Posterior cingulate gyrus (tissue), 11 donors: Measurements from ENCODE around the gene ARHGDIG.
"Not testable (repeated sequence)": the region's sequence is repeated elsewhere in the genome, so short reads cannot be mapped to it uniquely, and the experiment has no call there.

Source experiments
- DNase-seq, 10 donors: peaks; one replicate each; pipeline versions ENCODE4 v3.0.0 to v3.0.0-alpha.2; 2020 to 2021; ENCODE audit warnings: mixed read lengths in 3 of 10
- intact Hi-C: fragments of 100-400 bp; cut with DNase I; formaldehyde crosslinking; loops from one replicate; pipeline ENCODE4 v1.15.1; 2023

ARHGDIG gene

DNA sequence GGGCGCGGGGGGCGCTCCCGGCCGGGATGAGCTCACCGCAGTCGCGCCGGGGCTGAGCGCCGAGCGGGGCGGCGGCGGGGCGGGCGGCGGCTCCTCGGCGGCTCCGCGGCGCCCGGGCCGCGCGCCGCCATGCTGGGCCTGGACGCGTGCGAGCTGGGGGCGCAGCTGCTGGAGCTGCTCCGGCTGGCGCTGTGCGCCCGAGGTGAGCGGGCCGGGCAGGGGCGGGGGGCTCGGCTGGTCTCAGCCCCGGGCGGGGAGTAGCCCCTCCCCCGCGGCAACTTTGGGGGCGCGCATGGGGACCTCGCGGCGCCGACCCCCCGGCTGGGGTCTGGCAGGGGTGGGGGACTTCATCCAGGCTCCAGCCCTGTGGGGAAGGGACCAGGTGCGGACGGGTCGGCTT lies at the start of gene ARHGDIG:
TSS of gene ARHGDIG (plus strand) at position 40 of the 400 bp plus-strand sequence. CDS start at position 130, 90 bp downstream.
- intact Hi-C loops, result no loop called here
- DNase-seq, result no peak

DNA sequence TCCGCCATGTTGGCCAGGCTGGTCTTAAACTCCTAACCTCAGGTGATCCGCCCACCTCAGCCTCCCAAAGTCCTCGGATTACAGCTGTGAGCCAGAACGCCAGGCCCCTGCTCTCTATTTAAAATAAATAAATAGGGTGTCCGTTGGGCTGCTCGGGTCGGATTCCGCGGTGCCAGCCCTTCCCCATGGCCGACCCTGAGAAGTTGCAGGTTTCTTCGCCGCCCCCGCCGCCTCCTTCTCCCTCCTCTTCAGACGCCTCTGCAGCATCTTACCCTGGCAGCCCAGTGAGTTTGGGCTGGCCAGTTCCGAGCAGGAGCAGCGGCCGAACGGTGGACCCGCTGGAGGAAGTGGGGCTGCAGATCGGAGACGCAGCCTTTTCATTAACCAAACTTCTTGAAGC lies 49.4 kb upstream of the ARHGDIG start:
- peak in 3 of 10 donors; percentile 49 to 74 (median 67) for DNase-seq
- intact Hi-C loops, result no loop called here

DNA sequence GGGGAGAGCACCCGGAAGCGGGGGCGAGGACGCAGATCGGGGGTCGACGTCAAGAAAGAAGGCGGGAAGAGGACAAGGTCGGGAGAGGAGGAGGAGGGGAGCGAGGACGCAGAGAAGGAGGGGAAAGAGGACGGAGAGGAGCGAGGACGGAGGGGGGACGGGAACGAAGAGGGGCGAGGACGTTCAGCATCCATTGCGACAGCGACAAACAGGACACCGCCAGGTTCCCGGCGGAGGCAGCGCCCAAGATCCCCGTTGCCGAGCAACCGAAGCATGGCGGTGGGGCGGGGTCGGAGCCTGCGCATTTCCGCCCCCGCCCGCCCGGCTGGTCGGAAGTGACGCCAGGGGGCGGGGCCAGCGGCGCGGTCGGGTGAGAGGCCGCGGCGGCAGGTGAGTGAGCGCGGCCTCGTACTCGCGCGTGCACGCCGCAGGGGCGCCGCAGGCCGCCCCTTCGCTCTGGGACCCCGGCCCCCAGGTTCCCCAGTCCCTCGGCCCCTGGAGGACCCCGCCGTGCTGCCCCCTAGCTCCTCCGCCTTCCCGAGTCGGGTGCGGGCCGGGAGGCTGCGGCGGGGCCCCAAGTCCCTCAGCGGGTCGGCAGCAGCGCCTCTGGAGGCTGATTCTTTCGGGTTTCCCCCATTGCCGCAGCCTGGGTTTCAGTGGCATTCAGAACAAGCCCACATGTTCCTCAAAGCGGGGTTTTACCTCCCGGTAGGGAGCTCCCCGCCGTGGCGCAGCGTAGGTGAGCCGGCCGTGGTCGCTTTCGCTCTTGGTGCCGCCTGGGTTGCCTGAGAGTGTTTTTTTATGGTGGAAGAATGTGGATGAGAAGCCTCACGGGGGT lies 45.7 kb upstream of the ARHGDIG start, which contains the start of gene FAM234A:
TSS of gene FAM234A (plus strand) at position 354 of the 838 bp plus-strand sequence. CDS start 19,593 bp downstream, outside the sequence.
- intact Hi-C loops, result no loop called here
- peak; percentile 83 to 99 (median 91) for DNase-seq

DNA sequence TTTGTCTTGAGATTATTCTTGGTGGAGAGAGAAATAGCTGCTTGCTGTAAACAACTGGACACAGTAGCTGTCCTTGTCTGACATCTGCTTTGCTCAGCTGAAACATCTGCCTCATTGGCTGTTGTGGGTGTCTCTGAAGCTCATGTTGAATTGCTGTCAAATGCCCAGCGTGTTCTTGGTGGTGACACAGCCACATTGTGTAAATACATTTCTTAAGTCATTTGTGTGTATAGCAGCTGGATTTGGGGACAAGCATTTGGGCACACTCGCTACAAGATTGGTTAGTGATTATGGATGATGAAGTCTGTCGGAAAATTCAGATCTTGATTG lies 40.5 kb upstream of the ARHGDIG start:
- peak in 4 of 10 donors; percentile 24 to 87 (median 36) for DNase-seq
- intact Hi-C loops, result no loop called here

DNA sequence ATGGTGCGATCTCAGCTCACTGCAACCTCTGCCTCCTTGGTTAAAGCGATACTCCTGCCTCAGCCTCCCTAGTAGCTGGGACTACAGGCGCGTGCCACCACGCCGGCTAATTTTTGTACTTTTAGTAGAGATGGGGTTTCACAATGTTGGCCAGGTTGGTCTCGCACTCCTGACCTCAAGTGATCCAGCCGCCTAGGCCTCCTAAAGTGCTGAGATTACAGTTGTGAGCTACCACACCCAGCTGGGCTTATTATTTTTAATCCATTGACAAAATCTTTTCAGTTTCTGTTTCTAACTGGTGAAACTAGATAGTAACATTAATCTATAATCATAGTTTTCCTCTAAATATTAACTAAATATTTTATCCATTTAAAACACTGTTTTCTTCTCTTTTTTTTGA lies 39.8 kb upstream of the ARHGDIG start:
- intact Hi-C loops, result no loop called here
- peak in 2 of 10 donors; percentile 6 to 18 for DNase-seq

DNA sequence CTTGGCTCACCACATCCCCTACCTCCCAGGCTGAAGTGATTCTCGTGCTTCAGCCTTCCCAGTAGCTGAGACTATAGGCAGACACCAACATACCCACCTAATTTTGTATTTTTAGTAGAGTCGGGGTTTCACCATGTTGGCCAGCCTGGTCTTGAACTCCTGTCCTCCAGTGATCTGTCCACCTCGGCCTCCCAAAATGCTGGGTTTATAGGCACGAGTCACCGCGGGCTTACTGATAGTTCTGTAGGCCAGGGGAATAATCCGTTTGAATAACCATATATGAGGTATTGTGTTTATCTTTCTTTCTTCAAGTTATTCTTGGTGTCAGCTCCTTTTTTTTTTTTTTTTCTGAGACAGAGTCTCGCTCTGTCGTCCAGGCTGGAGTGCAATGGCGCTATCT lies 38.1 kb upstream of the ARHGDIG start:
- intact Hi-C loops, result no loop called here
- peak in 2 of 10 donors; percentile 35 to 59 for DNase-seq

DNA sequence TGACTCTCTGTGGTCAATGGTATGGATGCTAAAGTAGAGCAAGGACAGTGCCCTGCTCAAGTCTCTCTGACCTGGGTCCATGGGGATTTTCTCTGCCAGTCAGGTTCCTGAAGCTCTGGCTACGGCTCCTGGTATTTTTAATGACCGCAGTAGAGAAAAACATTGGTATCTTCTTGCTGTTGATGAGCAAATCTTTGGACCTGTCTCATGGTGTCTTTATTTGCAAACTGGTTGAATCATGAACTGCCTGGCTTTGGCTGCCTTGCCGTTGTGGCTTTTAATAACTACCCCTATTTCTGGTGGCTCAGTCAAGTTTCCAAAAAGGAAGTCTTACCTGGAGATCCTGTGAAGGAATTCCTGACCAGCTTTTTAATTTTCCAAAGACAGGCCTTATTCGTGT lies 37.0 kb upstream of the ARHGDIG start:
- peak in 2 of 10 donors; percentile 35 to 49 for DNase-seq
- intact Hi-C loops, result no loop called here

DNA sequence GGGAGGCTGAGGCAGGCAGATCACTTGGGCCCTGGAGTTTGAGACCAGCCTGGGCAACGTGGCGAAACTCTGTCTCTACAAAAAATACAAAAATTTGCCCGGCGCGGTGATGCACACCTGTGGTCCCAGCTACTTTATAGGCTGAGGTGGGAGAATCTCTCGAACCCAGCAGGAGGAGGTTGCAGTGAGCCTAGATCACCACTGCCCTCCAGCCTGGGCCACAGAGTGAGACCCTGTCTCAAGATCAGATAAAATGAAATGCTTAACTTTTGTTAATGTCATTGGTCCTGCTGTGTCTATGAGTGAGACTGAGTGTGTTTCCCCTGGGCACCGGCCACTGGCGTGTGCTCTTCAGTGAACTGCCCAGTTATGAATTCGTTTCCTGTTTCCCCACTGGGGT lies 35.3 kb upstream of the ARHGDIG start:
- intact Hi-C loops, result no loop called here

DNA sequence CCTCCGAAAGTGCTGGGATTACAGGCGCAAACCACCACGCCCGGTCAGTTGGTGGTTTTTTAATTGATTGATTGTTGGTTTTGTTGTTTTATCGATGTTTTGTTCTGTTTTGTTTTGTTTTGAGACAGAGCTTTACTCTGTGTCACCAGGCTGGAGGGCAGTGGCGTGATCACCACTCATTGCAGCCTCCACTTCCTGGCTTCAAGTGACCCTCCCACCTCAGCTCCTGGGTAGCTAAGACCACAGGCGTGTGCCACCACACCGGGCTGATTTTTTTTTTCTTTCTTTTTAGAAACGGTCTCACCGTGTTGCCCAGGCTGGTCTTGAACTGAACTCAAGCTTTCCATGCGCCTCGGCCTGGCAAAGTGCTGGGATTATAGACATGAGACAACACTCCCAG lies 33.4 kb upstream of the ARHGDIG start:
- intact Hi-C loops, result no loop called here
- peak in 1 of 10 donors; percentile 25 for DNase-seq

More for the DNA sequence above, 35.3 kb upstream of the ARHGDIG start:
- DNase-seq, result peak in 1 of 10 donors; percentile 18

DNA sequence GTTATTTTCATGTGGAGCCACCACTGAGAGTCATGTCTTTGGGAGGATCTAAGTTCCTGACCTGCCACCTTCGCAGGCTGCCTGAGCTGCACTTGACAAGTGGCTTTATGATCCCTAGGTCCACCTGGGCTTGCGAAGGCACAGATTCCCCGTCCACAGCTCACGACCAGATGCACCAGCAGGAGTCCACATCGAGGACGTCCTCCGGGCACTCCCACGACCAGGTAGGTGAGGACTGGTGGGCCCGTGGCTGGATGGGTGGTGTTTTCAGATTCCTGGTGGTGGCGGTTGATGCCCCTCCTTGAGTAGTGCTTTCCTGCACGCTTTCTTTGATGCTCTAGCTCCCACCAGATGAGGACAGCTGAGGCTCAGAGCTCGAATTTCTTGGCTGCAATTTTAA lies 31.0 kb upstream of the ARHGDIG start:
- intact Hi-C loops, result no loop called here
- DNase-seq, result peak in 1 of 10 donors; percentile 66

DNA sequence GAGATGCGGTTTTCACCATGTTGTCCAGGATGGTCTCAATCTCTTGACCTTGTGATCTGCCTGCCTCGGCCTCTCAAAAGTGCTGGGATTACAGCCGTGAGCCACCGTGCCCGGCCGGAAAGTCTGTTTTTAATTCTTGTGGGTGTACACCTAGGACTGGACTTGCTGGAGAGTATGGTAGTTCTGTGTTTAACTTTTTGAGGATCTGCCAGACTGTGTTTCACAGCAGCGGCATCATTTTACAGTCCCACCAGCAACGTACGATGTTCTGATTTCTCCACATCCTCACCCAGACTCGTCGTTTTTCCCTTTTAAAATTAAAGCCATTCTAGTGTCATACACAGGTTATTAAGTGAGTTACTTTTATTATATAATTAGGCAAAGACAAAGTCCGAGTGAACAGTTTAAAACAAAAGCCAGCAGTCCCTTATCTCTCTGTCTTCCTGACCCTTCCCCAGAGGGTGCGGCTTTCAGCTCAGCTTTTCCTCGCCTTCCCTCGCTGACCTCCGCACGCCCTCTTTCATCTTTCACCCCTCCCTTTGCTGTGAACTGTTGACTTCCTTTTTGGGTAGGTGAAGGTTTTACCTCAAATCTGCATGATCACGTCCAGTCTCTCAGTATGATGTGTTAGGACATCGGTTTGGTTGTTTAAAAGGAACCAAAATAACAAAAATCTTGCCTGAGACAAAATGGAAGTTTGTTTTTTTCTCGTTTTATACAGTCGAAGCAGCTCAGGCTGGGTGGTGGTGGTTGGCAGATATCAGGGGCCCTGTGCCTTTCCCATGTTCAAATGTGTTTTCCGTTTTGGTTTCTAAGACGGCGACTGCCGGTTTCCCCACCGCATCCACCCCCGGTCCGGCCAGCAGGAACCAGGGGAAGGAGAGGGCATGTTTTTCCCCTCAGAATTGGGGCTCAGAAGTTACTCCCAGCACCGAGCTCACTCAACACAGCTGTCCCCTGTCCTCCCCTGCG lies 27.7 kb upstream of the ARHGDIG start:
- DNase-seq, result no peak

DNA sequence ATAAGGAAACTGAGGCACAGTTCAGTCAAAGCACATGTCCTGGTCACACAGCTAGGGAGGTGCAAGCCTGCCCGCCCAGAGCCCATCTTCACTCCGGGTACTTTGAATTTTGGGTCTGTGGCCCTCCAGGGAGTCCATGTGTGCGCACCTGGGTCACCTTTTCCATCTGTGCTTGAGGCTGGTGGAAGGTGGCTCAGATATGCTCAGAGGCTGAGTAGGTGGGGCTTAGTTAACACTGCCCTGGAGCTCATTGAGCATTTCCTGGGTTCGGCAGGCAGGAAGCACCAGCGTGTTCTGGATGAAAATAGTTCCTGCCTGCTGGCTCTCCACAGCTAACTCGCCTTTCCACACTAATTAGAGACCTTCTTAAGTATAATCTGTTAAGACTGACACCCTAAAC lies 26.6 kb upstream of the ARHGDIG start:
- DNase-seq, result no peak
- intact Hi-C loops, result no loop called here

More for the DNA sequence above, 27.7 kb upstream of the ARHGDIG start:
- intact Hi-C loops, result no loop called here

DNA sequence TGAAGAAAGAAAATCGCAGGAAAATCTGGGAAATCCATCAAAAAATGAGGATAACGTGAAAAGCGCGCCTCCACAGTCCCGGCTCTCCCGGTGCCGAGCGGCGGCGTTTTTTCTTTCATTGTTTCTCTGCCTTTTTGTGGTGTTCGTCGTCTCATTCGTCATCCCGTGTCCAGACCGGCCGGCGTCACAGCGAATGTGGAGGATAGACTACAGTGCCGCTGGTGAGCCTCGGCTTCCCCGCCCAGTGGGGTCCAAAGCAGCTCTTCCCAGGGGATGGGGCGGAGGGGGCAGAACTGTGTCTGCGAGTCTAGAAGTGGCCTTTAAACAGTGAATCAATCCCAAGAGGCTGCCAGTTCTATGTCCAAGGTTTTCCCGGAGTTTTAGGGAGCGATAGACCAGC lies 25.9 kb upstream of the ARHGDIG start:
- intact Hi-C loops, result no loop called here
- DNase-seq, result no peak

DNA sequence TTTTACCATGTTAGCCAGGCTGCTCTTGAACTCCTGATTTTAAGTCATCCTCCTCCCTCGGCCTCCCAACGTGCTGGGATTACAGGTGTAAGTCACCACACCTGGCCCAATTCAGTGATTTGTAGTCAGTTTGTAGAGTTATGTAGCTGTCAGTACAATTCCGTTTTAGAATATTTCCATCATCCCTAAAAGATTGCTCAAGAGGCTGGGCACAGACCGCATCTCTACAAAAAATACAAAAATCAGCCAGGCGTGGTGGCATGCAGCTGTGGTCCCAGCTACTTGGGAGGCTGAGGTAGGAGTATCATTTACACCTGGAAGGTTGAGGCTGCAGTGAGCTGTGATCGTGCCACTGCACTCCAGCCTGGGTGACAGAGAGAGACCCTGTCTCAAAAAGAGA lies 25.2 kb upstream of the ARHGDIG start:
- DNase-seq, result no peak
- intact Hi-C loops, result no loop called here

DNA sequence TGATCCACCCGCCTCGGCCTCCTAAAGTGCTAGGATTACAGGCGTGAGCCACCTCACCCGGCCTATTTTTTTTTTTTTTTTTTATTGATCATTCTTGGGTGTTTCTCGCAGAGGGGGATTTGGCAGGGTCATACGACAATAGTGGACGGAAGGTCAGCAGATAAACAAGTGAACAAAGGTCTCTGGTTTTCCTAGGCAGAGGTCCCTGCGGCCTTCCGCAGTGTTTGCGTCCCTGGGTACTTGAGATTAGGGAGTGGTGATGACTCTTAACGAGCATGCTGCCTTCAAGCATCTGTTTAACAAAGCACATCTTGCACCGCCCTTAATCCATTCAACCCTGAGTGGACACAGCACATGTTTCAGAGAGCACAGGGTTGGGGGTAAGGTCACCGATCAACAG lies 22.3 kb upstream of the ARHGDIG start:
- DNase-seq, intact Hi-C loops: not testable (repeated sequence)

DNA sequence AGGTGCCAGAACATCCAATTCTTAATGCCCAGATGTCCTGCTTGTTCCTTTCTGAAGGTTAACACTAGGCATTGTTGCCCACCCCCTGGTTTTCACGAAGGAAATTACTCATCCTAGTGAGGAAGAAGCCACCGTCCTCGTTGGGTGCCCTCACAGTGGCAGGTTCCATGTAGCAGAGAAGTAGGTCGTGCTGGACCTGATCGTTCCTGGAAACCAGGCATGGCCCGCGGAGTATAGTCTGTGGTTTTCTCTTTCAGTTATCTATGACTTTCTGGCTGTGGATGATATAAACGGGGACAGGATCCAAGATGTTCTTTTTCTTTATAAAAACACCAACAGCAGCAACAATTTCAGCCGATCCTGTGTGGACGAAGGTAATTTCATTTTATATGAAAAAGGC lies 21.2 kb upstream of the ARHGDIG start:
- DNase-seq, result no peak
- intact Hi-C loops, result no loop called here

DNA sequence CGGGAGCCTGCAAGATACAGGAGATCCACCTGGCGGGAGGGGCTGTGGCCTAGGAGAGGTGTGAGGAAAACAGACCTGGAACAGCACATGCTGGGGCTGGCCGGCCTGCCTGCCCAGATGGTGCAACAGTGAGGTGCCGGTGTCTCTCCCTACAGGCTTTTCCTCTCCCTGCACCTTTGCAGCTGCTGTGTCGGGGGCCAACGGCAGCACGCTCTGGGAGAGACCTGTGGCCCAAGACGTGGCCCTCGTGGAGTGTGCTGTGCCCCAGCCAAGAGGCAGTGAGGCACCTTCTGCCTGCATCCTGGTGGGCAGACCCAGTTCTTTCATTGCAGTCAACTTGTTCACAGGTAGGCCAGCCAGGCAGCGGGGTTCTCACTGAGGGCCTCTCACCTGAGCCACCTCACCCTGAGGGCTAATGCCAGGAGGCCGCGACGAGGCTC lies 20.6 kb upstream of the ARHGDIG start:
- DNase-seq, result peak in 2 of 10 donors; percentile 70 to 81
- intact Hi-C loops, result no loop called here

DNA sequence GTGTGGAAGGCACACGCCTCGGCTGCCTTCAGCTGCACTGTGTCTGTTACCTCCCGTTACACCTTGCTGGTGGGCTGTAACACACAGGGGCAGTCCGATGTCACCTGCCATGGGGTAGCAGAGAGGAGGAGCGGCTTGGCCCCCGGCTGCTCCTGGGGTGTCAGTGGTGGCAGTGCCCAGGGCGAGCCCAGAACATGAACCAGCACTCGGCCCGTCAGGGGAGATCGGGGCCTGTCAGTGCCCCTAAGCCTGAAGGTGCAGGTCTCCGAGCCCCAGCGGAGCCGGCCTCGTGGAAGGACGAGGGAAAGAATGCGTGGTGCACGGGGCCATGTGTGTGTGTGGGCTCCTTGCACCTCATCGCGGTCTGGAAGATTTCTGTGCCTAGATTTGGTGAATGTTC lies 20.1 kb upstream of the ARHGDIG start:
- DNase-seq, result peak in 2 of 10 donors; percentile 75 to 80
- intact Hi-C loops, result no loop called here

DNA sequence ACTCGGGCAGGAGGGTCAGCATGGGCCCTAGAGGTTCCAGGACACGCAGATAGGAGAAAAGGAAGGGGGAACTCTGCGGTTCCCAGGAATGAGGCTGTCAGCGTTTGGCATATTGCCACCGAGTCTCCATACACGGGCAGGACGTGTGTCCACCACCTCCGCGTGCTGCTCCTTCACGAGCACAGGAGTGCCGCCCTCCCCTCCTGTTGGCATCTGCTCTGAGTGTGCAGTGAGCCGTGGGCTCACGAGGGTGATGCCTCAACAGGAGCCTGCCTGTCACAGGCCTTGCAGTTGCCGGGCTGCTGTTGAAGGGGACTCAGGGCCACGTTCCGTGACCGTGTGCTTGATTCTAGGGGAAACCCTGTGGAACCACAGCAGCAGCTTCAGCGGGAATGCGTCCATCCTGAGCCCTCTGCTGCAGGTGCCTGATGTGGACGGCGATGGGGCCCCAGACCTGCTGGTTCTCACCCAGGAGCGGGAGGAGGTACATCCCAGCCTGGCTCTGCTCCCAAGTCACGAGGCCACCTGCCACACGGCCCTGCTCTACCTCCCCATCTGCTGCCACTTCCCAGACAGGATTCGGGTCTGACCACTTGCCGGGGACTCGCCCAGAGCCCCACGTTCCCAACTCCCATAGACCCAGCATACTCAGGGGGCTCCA lies 19.2 kb upstream of the ARHGDIG start:
- intact Hi-C loops, result no loop called here
- peak in 5 of 10 donors; percentile 38 to 88 (median 72) for DNase-seq

DNA sequence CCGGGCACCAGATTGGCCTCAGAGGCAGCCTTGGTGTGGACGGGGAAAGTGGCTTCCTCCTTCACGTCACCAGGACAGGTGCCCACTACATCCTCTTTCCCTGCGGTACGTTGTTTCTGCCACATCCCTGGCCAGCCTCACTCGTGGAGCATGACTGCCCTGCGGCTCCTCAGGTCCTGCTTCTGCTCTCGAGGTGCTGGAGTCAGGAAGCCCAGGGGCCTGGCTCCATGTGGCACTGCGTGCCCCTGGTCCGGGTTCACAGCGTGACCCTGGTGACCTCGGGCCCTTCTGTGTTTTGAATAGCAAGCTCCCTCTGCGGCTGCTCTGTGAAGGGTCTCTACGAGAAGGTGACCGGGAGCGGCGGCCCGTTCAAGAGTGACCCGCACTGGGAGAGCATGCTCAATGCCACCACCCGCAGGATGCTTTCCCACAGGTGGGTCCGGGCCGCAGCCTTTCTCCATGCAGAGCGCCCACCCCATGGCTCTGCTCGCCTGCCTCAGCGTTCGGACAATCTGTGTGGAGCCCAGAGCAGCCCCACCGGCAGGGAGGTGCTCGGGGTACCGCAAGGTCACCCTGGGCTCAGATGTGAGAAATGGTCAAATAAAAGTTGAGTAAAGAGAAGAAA lies 18.2 kb upstream of the ARHGDIG start:
- intact Hi-C loops, result no loop called here
- peak in 1 of 10 donors; percentile 83 for DNase-seq
